ENCODE measurements around the gene SPATA17.

Gene SPATA17

DNA sequence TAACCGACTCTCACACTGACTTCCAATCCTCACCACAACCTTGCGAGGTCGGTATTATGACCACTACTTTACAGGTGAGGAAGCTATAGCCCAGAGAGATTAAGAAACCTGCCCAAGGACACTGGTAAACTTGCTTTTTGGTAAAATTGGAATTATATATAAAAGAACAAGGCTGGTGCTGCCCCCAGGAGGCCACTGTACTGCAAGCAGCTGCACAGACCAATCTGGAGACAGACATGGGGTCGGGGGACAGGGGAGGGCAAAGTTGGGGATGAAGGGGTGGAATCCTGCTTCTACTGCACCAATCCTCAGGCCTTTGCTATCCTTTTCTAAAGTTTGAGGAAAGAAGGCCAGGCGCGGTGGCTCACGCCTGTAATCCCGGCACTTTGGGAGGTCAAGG is 280.8 kb downstream of the SPATA17 start:
- no peak for DNase-seq (ENCODE audit: low spot score)

DNA sequence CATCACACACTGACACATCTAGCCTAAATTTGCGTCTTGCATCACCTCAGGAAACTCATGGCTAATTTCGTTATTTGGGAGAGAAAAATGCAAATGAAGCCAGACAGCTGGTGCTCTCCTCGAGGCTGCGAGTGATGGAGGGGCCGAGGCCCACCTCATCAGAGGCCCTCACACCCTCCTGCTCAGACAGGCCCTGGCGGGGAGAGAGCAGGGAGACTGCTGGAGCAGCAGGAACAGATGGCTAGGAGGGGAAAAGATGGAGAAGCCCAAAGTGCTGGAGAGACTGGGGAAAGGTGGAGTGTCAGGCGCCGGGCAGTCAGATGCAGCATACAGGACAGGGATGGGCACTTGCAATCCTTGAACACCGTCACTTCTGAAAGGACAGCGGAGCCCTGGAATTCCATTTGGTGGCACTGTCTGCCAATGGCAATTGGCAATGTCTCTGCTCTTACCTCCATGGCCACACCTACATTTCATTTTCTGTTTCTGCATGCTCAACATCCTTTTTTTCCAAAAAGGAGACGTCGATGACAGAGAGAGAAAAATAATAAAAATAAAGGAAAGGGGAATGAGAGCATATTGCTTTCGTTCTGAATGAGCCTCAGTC is 286.2 kb downstream of the SPATA17 start:
- no peak for DNase-seq (ENCODE audit: low spot score)

DNA sequence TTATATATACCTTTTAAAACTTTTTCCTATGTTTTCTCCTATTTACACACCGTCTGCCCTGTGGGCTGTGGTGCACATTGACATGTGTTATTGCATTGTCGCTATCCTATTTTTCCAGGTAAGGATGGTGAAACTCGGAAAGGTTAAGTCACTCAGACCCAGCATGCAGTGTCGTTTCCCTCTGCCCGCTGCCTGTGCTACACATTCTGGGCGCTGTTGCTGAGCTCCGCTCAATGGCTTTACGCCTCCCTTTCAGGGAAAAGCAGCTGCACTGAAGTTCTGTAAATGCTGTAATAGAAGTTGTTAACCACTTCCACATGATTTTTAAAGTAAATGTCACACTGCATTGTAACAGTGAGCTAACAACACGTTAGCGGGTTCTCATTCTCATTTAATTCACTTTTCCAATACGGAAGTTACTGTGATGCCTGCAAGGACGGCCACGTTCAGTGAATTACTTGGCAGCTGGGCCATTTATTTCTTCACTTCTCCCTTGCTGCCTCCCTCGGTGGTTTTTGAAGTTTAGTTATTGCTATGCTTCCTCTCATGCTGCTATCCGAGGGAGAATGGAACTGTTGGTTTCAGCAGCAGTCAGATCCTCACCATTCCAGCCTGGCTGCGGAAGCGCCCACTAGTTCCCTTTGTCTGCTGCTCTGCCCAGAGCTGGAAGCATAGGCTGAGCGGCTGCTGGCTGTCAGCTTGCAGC is 288.7 kb downstream of the SPATA17 start:
- DNase-seq (ENCODE audit: low spot score), result no peak

All from CD4-positive, alpha-beta T cell treated with Interleukin-6 at 100 ng/mL for 8 hours (primary cell).